H1 (cell line): Measurements from ENCODE around the gene MALT1.

Experiments
- ATF3 ChIP-seq: IDR thresholded peaks from 2 replicates; pipeline ENCODE4 v1.6.1; 2011; ENCODE audit warnings: low read depth, mild to moderate bottlenecking, low read length; ENCODE audit not compliant: insufficient read depth
- CEBPB ChIP-seq: IDR thresholded peaks from 2 replicates; pipeline ENCODE4 v1.6.1; 2012; ENCODE audit warnings: low read depth, low read length
- CTCF ChIP-seq, 3 experiments: IDR thresholded peaks; 1 replicate in 2 of 3; 2 replicates in 1 of 3; pipeline versions ENCODE4 v1.5.1 to v1.6.1; 2011; ENCODE audit warnings: low read length in 3 of 3, mild to moderate bottlenecking in 3 of 3, inconsistent platforms in 2 of 3, low read depth in 1 of 3, moderate library complexity in 1 of 3; ENCODE audit not compliant: insufficient read depth in 1 of 3; ENCODE audit errors: control extremely low read depth in 1 of 3
- HDAC2 ChIP-seq, 2 experiments: fragments of 300-600 bp in 1 of 2; sonication (generic) in 1 of 2; IDR thresholded peaks; 2 replicates each; pipeline ENCODE4 v1.6.1; 2011 to 2012; ENCODE audit warnings: low read depth in 2 of 2, low read length in 2 of 2, mild to moderate bottlenecking in 2 of 2, moderate library complexity in 2 of 2, borderline replicate concordance in 1 of 2, inconsistent platforms in 1 of 2
- RNF2 ChIP-seq: fragments of 200-900, 300-1000 bp; sonication (generic); IDR thresholded peaks from 2 replicates; pipeline ENCODE4 v1.7.1; 2016; ENCODE audit warnings: borderline replicate concordance, low read depth, mild to moderate bottlenecking, antibody characterized with exemption, low read length; ENCODE audit not compliant: poor library complexity, severe bottlenecking; ENCODE audit errors: missing control alignments
- SAP30 ChIP-seq: fragments of 300-600 bp; sonication (generic); IDR thresholded peaks from 2 replicates; pipeline ENCODE4 v1.7.1; 2012; ENCODE audit warnings: low read length, moderate library complexity, mild to moderate bottlenecking, inconsistent platforms; ENCODE audit not compliant: insufficient read depth, insufficient replicate concordance
- SIRT6 ChIP-seq: IDR thresholded peaks from one replicate; pipeline ENCODE4 v1.7.1; 2012; ENCODE audit warnings: low read length, inconsistent platforms
- SP4 ChIP-seq: IDR thresholded peaks from 2 replicates; pipeline ENCODE4 v1.6.1; 2012; ENCODE audit warnings: low read length, inconsistent platforms
- TBP ChIP-seq: IDR thresholded peaks from 2 replicates; pipeline ENCODE4 v1.6.1; 2011; ENCODE audit warnings: low read depth, low read length, improper control_type of control experiment

- TF ChIP-seq CTCF (IDR thresholded peaks at IDR 0.05; ENCODE audit: control extremely low read depth in 1 of 3, insufficient read depth in 1 of 3, low read depth in 1 of 3, low read length in 3 of 3) (no peak), SP4 (no peak), RNF2 (no peak), HDAC2 (IDR thresholded peaks at IDR 0.05; ENCODE audit: borderline replicate concordance in 1 of 2, low read depth in 2 of 2, low read length in 2 of 2) (no peak), SIRT6 (no peak), CEBPB (no peak), ATF3 (no peak), SAP30 (no peak), TBP (no peak)
These were observed 23.6 kb downstream of the MALT1 start for GRCh38 chr18:58694720-58695468.
